ENCODE results near the gene TMEM120A.

Gene TMEM120A

DNA sequence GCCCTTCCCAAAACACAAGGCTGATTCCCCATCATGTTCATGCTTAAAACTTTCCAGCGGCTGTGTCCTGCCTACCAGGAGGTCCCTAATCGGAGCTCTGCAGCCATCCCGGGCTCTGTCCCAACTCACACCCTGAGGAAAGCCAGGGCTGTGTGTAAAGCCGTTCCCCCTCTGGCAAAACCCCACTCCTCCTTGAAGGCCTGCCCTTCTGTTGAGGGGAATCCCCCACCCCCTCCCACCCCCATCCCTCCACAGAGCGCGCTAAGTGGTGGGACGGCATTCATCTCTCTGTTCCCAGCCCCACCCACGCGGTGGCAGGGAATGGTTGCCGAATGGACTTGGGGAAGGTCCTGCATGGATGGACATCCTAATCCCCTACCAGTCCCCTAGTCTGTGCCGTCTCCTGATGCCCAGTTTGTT is 667 bp upstream of the TMEM120A start:
- DNase-seq, result no peak

DNA sequence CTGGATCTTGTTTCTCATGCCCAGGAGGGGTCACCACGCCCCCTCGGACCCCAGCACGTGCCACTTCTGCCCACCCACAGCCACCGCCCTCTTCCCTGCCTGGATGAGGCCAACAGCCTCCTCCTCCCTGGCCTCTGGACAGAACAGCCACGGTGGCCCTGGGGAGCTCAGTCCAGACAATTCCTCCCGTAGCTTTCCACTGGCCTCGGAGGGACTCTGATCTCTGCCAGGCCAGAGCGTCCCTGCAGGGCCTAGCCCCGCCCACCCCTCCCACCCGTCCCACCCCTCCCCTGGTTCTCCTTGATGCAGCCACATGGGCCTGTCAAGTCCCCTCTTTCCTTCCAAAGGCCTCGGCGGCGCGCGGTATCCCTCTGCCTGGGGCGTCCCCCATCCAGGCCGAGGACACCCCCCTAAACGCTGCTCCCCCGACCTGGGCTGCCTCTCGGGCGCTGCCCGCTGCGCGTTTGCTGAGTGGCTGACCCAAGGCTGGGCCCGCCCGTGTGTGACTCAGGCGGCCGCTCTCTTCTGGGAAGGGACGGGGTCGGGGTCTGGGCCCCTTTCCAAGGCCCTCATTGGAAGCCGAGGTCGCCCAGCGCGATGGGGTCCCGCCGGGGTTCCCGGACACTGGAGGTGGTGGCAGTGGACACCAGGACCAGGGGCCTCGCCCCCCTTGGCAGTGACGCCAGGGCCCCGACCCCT is 557 bp downstream of the TMEM120A start:
- peak in 1 of 2 donors; percentile 11 for DNase-seq

DNA sequence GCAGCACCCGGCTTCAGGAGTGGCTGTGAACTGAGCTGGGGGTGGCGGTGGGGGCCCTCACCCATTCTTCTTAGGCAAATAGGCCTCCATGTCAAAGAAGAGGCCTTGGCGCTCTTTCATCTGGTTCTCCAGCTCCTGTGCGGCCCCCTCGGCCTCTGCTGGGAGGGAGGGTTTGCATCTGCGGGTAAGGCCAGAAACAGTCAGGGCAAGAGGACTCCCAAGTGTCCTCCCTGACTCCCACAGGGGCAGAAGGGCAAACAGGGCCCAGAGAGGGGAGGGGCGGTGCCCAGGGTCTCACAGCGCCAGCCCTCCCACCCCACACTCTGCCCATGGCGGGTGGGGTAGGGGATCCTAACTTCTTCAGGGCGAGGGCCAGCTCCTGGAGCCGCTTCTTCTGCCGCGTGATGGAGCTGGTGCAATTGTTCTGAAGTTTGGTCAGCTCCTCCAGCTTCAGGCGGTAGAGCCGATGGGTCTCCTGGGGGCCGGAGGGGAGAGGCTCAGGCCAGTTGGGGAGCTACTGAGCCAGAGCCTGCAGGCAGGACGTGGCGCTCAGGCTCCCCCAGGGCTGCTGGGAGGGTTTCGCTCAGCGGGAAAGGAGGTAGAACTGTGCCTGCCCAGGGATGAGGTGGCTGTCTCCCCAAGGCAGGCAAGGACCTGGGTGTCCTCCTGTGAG is 2.2 kb downstream of the TMEM120A start:
- DNase-seq, result no peak

DNA sequence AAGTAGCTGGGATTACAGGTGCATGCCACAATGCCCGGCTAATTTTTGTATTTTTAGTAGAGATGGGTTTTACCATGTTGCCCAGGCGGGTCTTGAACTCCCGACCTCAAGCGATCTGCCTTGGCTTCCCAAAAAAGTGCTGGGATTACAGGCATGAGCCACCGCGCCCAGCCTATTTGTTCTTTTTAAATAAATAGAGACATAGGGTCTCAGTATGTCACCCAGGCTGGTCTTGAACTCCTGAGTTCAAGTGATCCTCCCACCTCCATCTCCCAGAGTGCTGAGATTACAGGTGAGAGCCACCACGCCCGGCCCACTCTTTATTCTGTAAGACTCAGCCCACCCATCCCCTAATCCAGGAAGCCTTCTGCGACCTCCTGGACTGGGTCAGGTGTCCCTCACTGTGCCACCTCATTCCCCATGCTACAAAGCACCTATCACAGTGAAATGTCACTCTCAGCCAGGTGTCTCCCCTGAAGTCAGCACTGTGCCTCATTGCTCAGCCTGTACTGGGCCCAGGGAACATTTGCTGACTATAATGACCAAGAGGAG is 2.8 kb downstream of the TMEM120A start:
- no peak for DNase-seq

DNA sequence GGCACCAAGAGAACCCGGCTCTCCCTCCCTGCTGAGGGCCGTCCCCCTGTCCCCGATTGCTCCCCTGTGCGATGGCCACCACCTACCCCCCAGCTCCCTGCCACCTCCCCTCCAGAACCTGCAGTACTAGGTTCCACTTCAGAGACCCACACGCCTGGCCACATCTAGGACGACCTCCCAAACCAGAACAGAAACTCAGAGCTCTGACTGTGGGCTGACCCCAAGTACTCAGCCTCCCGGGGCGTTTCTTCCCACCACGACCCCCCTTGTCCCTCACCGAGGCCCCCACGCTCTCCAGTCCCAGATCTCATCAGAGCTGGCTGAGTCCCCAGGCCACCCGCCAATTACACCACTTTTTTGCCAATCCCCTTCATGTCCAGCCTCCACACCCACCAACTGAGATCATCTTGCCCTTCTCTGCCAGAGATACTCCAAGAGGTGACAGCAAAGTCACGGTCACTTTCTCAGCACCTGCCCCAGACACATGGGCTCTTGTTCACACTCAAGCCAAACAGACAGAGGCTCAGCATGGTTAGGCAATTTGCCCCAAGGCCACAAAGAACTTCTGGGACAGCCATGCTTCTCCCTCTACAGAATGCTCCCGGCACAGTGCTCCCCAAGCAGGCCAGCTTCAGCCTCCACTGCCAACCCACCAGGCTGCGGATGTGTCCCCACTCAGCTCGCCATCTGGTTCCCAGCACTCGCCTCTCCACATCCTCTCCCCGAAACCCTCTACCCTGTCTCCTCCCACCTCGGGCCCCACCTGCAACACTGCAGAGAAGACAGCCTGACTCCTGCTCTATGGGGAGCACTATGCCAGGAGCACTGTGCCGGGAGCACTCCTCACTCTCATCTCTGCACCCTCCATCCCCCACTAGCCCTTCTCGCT is 4.7 kb downstream of the TMEM120A start:
- DNase-seq, result no peak

DNA sequence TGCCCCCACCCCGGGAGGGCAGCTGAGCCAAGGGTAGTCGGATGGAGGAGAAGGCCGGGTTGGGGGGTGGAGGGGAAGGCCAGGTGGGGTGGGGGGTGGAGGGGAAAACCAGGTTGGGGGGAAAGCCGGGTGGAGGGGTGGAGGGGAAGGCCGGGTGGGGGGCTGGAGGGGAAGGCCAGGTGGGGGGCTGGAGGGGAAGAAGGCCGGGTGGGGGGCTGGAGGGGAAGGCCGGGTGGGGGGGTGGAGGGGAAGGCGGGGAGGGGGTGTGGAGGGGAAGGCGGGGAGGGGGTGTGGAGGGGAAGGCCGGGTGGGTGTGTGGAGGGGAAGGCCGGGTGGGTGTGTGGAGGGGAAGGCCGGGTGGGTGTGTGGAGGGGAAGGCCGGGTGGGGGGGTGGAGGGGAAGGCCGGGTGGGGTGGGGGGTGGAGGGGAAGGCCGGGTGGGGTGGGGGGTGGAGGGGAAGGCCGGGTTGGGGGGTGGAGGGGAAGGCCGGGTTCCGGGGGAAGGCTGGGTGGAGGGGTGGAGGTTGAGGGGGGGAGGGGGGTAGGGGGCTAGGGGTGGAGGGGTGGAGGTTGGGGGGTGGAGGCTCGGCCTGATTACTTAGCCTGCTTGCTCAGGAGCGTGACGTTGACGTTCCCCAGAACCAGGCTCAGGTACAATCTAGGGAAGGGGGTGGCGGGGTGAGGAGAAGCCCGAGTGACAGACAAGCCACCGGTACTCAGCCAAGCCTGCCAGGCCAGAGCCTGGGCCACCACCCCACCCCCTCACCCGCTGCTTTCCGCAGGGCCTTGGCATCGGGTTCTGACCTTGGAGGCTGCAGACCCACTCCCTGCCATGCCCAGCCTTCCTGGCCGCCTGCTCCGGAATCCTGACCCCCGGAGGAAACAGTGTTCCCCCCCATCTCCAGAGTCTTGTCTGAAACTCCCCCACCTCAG is 5.6 kb downstream of the TMEM120A start:
- no peak for DNase-seq

DNA sequence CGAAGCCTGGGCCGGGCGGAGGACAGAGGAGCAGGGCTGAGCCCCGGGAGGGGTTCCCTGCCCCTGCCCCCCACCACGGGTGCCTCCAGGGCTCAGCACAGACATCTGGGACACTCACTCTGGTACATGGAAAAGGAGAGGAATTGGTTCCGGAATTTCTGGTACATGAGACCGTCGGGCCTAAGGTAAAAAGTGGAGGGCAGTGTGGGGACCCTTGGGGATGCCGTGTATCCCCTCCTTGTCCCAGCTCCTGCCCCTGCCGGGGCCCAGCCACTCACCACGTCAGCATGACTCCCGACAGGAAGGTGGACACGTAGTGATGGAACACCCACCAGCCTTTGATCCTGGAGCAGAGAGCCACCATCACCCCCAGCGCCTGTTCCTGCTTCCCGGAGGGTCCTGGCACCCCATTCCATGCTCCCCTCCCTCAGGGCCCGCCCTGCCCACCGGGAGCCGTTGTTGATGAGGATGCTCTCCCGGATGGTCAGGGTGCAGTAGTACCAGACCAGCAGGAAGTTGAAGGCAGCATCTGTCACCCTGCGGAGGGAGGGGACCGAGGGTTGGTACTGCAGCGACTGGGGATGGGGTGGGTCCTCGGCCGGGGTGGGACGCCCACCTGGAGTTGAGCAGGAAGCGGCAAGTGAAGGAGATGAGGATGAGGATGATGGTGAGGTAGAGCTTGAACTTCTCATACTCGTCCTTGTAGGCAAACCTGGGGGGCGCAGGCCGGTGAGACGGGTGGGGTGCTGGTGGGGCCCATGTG is 6.4 kb downstream of the TMEM120A start:
- no peak for DNase-seq

DNA sequence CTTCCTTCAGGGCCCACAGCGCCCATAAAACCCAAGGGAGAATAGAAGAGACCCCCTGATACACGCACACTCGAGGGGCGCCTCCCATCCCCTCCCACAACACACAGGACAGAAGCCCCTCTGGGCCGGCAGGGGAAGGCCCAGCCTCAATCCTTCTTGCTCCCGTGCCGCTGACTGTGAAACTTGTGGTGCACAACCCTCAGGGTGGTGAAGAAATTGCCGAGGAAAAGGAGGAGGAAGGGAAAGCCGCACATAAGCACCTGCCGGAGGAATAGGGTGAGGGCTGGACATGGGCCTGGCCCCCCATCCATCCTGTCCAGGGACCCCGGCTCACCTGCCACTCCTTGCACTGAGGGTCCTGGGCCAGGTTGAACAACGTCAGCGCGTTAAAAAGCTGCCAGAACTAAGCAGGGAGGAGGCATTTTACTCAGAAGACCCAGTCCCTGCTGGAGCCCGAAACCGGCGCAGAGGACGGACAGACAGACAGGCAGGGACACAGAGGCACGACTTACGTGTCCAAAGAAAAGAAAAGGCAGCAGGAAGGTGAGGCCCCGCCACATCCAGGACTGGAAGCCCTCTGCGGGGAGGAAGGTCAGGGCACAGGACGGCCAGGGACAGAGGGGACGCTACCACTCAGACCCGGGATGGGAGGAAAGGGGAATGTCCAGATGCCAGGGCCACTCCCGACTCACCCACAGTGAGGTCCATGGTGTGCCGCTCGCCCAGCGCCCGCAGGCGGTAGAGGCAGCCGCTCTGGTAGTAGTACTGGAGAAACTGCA is 7.2 kb downstream of the TMEM120A start:
- no peak for DNase-seq

DNA sequence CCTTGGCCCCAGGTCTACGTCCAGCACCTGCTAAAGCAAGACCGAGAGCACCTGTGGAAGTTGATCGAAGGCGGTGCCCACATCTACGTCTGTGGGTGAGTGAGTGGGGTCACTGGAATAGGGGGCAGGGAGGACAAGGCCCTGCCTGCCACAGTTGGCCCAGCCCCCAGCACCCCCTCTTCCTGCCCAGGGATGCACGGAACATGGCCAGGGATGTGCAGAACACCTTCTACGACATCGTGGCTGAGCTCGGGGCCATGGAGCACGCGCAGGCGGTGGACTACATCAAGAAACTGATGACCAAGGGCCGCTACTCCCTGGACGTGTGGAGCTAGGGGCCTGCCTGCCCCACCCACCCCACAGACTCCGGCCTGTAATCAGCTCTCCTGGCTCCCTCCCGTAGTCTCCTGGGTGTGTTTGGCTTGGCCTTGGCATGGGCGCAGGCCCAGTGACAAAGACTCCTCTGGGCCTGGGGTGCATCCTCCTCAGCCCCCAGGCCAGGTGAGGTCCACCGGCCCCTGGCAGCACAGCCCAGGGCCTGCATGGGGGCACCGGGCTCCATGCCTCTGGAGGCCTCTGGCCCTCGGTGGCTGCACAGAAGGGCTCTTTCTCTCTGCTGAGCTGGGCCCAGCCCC is 8.1 kb downstream of the TMEM120A start:
- DNase-seq, result no peak

DNA sequence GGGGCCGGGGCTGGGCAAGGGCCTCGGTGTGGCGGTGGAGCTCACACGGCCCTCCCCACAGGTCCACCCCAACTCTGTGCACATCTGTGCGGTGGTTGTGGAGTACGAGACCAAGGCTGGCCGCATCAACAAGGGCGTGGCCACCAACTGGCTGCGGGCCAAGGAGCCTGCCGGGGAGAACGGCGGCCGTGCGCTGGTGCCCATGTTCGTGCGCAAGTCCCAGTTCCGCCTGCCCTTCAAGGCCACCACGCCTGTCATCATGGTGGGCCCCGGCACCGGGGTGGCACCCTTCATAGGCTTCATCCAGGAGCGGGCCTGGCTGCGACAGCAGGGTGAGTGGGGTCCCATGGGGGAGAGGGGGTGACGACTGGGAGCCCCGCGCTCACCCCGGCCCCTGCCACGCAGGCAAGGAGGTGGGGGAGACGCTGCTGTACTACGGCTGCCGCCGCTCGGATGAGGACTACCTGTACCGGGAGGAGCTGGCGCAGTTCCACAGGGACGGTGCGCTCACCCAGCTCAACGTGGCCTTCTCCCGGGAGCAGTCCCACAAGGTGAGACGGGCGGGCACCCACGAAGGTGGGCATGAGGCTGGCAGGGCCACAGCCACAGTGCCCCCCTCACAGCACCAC is 8.8 kb downstream of the TMEM120A start:
- no peak for DNase-seq

DNA sequence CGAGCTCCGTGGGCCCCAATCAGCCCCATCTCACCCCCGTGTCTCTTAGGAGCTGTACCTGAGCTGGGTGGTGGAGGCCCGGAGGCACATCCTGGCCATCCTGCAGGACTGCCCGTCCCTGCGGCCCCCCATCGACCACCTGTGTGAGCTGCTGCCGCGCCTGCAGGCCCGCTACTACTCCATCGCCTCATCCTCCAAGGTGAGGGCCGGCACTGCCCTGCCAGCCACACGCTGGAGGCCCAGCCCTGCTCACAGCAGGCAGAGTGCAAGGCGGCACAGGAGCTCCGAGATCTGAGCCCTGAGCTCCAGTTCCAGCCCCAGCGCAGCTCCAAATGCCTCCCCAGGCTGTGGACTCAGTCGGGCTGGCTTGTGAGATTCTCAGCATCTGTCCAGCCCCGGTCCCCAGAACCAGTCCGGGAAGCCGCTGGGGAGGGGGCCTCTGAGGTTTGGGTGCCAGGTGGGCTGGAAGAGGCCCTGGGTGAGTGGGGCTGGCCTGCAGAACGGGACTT is 9.3 kb downstream of the TMEM120A start:
- no peak for DNase-seq

DNA sequence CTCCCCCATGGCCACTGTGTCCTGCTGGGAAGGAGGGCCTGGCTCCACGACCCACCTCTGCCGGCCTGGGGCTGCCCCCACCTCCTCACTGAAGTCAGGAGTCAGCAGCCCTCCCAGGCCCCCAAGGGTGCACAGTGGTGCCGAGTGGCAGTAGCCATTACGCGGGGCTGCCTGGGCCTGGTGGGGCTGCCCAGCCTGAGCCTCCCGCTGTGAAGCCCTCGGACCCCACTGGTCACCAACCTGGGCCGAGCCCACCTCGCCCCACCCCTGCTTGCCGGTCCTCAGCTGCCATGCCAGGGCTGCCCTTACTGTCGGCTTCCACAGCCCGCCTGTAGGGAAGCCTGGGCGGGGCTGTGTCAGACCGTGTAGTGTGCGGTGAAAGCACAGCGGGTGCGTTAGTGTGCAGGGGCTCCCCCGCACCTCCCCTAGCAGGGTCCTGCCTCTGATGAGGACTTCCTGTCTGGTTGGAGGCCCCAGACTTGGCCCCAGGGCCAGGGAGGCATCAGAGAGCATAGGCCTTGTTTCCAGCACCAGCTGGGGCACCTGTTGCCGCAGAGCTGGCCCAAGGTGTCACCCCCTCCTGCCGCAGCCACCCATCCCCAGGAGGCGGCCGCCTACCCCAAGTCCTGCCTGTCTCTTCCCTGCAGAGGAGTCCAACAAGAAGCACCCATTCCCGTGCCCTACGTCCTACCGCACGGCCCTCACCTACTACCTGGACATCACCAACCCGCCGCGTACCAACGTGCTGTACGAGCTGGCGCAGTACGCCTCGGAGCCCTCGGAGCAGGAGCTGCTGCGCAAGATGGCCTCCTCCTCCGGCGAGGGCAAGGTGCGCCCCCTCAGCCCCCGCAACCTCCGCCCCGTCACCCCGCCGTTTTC is 10.0 kb downstream of the TMEM120A start:
- DNase-seq, result no peak

DNA sequence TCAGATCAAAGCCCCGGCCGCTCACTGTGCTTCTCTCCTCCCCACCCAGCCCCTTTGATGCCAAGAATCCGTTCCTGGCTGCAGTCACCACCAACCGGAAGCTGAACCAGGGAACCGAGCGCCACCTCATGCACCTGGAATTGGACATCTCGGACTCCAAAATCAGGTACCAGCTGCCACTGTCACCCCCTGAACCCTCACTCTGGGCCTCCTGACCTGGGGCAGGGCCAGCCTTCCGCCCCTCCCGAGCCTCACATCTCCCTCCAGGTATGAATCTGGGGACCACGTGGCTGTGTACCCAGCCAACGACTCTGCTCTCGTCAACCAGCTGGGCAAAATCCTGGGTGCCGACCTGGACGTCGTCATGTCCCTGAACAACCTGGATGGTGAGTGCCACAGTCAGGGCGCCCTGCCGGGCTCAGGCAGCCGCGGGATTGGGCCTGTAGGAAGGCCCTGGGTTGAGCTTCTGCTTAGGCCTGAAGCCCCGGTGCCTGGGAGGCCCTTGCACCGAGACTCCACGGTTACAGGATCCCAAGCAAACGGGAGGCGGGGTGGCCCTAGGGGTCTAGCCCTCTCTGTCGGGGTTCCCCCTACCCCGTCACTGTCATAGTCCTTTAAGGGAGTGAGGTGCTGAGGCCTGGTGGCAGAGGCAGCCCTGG is 10.8 kb downstream of the TMEM120A start:
- DNase-seq, result no peak

DNA sequence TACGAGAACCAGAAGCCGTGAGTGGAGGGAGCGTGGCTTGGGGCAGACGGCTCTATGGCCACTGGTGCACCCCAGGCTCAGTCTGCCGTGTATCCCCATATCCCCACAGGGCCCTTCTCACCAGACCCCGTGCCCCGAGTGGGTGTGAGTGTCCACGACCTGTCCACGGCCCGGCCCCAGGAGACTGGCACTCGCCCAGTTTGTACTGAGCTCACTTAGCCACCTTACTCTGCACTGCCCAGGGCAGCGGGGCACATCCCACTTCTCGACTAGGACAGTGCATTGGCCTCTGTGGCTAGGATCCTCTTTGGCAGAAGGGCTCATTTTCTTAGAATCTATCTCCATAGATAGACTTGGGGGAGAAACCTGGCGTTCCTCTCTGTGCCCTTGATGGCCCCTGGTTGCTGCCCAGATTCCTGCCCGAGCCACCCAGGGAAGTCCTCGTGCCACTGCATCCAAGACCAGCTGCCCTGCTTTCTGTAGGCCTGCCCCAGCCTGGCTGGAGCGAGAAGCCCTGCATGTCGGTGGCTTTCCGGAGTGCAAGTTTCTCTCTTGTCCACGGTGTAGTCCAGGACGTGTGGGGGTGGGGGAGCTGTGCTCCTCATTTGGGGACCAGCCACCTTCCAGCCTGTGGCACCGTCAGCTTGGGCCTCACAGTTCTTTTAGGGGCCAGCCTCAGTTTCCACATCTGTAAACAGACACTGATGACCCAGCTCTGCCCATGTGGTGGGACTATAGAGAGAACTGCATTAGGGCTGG is 11.9 kb downstream of the TMEM120A start:
- no peak for DNase-seq

DNA sequence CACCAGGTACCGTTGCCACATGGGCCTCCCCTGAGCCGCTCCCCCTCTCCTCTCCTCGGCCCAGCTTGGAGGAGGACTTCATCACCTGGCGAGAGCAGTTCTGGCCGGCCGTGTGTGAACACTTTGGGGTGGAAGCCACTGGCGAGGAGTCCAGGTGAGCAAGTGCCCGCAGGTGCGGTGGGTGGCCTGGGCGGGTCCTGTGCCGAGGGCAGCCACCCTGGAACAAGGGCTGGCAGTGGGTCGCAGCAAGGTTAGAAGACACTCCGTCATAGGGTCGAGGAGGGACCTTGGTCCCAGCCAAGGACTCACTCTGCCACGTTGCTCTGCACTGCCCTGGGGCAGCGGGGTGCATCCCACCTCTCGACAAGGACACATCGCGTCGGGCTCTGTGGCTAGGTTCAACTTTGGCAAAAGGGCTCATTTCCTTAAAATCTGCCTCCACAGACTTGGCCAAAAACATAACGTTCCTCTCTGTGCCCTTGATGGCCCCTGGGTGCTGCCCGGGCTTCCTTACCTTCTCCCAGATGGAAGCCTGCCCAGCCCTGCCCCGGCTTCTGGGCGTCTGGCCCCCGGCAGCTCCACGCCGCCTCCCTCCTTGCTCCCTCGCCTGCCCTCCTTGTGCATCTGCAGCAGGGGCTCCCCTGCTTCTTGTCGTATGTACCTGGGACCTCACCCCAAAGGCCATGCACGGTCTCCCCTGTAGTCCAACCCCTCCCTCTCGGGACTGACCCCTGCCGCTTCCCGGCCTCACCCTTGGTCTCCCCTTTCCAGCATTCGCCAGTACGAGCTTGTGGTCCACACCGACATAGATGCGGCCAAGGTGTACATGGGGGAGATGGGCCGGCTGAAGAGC is 12.7 kb downstream of the TMEM120A start:
- no peak for DNase-seq

DNA sequence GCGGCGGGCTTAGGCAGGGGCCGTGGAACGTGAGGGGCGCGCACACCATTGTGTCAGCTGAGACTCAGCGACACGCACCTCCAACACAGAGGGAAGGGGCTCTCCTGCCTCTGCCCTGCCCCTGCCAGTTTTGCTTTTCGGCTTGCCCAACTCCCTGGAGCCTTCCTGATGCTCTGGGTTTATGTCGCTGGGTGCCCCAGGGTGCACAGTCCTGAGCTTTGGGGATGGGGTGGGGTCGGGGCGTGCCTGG is 13.3 kb downstream of the TMEM120A start:
- no peak for DNase-seq
